B cell (primary cell): ENCODE data around the gene ZNF614. TPM values are rescaled to one million over a fixed set of nuclear protein-coding genes. Genes with fewer than 3 reads are reported as not detected.

Source experiments
- ATAC-seq: fragments of 200-7000 bp; cut with Tn5 transposase; one replicate; pipeline ENCODE4 v1.10.0; 2021; ENCODE audit warnings: low read depth, mild to moderate bottlenecking, moderate number of reproducible peaks, moderate library complexity
- CTCF ChIA-PET: fragments of 350-600 bp; sonication (Branson Sonifier 250); formaldehyde crosslinking; loops from one replicate; lab custom pipeline; 2021; ENCODE audit warnings: antibody characterized with exemption, inconsistent platforms; lab: Charles Lee
- POLR2A ChIA-PET: fragments of 350-600 bp; sonication (Branson Sonifier 250); formaldehyde crosslinking; loops from one replicate; lab custom pipeline; 2021; ENCODE audit warnings: antibody characterized with exemption; lab: Charles Lee
- DNase-seq: peaks from one replicate; pipeline ENCODE4 v3.0.0; 2013
- H2AFZ ChIP-seq: 2 replicates; pipeline ENCODE4 v1.6.1; 2012; ENCODE audit warnings: mild to moderate bottlenecking, low read depth, low read length; ENCODE audit not compliant: insufficient read depth, poor library complexity, severe bottlenecking
- H3K27ac ChIP-seq, 2 donors: 1 replicate in 1 of 2; 2 replicates in 1 of 2; pipeline ENCODE4 v1.5.1; 2012 to 2013; ENCODE audit warnings: low read length in 2 of 2, mild to moderate bottlenecking in 2 of 2, moderate library complexity in 1 of 2
- H3K27me3 ChIP-seq, 4 experiments: fragments of 200-600 bp in 1 of 4; sonication (generic) in 1 of 4; replicated peaks in 1 of 4; 1 replicate in 2 of 4; 2 replicates in 2 of 4; pipeline versions ENCODE4 v1.6.1 to v1.7.0; 2013 to 2016; ENCODE audit warnings: low read length in 3 of 4, mild to moderate bottlenecking in 2 of 4, mixed read lengths in 1 of 4, moderate library complexity in 1 of 4; ENCODE audit not compliant: insufficient read depth in 4 of 4, control insufficient read depth in 3 of 4; ENCODE audit errors: control extremely low read depth in 1 of 4
- H3K36me3 ChIP-seq, 2 experiments: replicated peaks in 1 of 2; 1 replicate in 1 of 2; 2 replicates in 1 of 2; pipeline versions ENCODE4 v1.6.1 to v1.7.1; 2013; ENCODE audit warnings: low read length in 1 of 2; ENCODE audit not compliant: insufficient read depth in 2 of 2, control insufficient read depth in 1 of 2; ENCODE audit errors: control extremely low read depth in 1 of 2, extremely low read depth in 1 of 2
- H3K4me1 ChIP-seq, 2 donors: fragments of 200-600 bp in 1 of 2; sonication (generic) in 1 of 2; 1 replicate in 1 of 2; 2 replicates in 1 of 2; pipeline versions ENCODE4 v1.5.1 to v1.6.1; 2013 to 2017; ENCODE audit warnings: low read length in 2 of 2; ENCODE audit not compliant: control insufficient read depth in 2 of 2, insufficient read depth in 2 of 2
- H3K4me2 ChIP-seq: replicated peaks from 2 replicates; pipeline ENCODE3; 2012; ENCODE audit warnings: mild to moderate bottlenecking, low read depth, low read length; ENCODE audit not compliant: poor library complexity, severe bottlenecking
- H3K4me3 ChIP-seq, 5 experiments: fragments of 200-600 bp in 1 of 5; sonication (generic) in 1 of 5; 1 replicate in 3 of 5; 2 replicates in 2 of 5; pipeline versions ENCODE4 v1.5.1 to v1.7.0; 2011 to 2016; ENCODE audit warnings: low read length in 4 of 5, mild to moderate bottlenecking in 4 of 5, low read depth in 2 of 5, control low read depth in 1 of 5, moderate library complexity in 1 of 5; ENCODE audit not compliant: insufficient read depth in 1 of 5; ENCODE audit errors: control extremely low read depth in 1 of 5, extremely low read depth in 1 of 5
- H3K79me2 ChIP-seq: fragments of 200-600 bp; sonication (generic); one replicate; pipeline ENCODE4 v1.6.0; 2016; ENCODE audit warnings: low read length; ENCODE audit not compliant: control insufficient read depth, insufficient read depth
- H3K9ac ChIP-seq: fragments of 200-600 bp; sonication (generic); 2 replicates; pipeline ENCODE4 v1.6.1; 2017; ENCODE audit warnings: mild to moderate bottlenecking, low read length, moderate library complexity
- H3K9me3 ChIP-seq, 3 donors: one replicate each; pipeline versions ENCODE4 v1.6.1 to v1.7.1; 2013; ENCODE audit warnings: low read length in 2 of 3; ENCODE audit not compliant: control insufficient read depth in 2 of 3, insufficient read depth in 1 of 3; ENCODE audit errors: control extremely low read depth in 1 of 3
- H4K20me1 ChIP-seq: 2 replicates; pipeline ENCODE4 v1.6.0; 2012; ENCODE audit warnings: mild to moderate bottlenecking, low read length; ENCODE audit not compliant: insufficient read depth, control insufficient read depth, poor library complexity, severe bottlenecking
- H3K27ac Mint-ChIP-seq: one replicate; pipeline ENCODE4 v1.8.0; 2021; ENCODE audit warnings: mixed read lengths
- H3K27me3 Mint-ChIP-seq: one replicate; pipeline ENCODE4 v1.8.0; 2021; ENCODE audit warnings: mixed read lengths
- H3K4me1 Mint-ChIP-seq: one replicate; pipeline ENCODE4 v1.8.0; 2021; ENCODE audit warnings: mixed read lengths
- H3K4me3 Mint-ChIP-seq: one replicate; pipeline ENCODE4 v1.8.0; 2021; ENCODE audit warnings: mixed read lengths
- H3K9me3 Mint-ChIP-seq: one replicate; pipeline ENCODE4 v1.8.0; 2022; ENCODE audit warnings: mixed read lengths; ENCODE audit not compliant: insufficient read depth
- CTCF ChIP-seq: fragments of 200-600 bp; IDR thresholded peaks from one replicate; pipeline ENCODE4 v1.8.0; 2022; ENCODE audit warnings: antibody characterized with exemption, mild to moderate bottlenecking
- EZH2 ChIP-seq: IDR thresholded peaks from 2 replicates; pipeline ENCODE4 v1.6.1; 2012; ENCODE audit warnings: borderline replicate concordance, low read depth, mild to moderate bottlenecking, moderate library complexity, low read length; ENCODE audit not compliant: insufficient read depth, poor library complexity, severe bottlenecking
- WGBS: methylation state at CpG from one replicate; pipeline ENCODE4 v1.1.5; 2013; ENCODE audit warnings: missing lambda C conversion rate; ENCODE audit not compliant: insufficient coverage; 5-methylcytosine and 5-hydroxymethylcytosine counted together
- intact Hi-C: fragments of 100-400 bp; cut with micrococcal nuclease; formaldehyde crosslinking; loops from one replicate; pipeline ENCODE4 v1.10.0; 2022
- polyA plus RNA-seq: library from polyadenylated mRNA; depleted of rRNA; stranded (reverse); fragments of >200 nt; gene quantifications from 2 replicates; pipeline ENCODE4 v1.2.3, GENCODE V29; 2012
- total RNA-seq, 2 donors: library from RNA; stranded (reverse); fragments of 120-200 nt in 1 of 2; gene quantifications; 1 replicate in 1 of 2; 2 replicates in 1 of 2; pipeline versions ENCODE4 v1.2.3 to v1.2.4, GENCODE V29; 2013 to 2022

The ZNF614 gene
- total and polyA plus RNA-seq, 2 donors (not counting 1 experiment from before 2014, with no cell fraction given) = 3.5 to 14.3 TPM

DNA sequence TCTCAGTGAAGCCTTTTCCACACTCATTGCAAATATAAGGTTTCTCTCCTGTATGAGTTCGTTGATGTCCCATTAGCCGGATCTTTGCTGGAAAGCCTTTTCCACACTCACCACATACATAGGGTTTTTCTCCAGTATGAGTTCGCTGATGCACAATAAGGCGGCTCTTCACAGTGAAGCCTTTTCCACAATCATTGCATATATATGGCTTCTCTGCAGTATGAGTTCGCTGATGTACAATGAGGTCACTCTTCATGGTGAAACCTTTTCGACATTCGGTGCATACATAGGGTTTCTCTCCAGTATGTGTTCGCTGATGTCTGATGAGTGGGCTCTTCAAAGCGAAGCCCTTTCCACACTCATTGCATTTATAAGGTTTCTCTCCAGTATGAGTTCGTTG lies 34.8 kb downstream of the ZNF614 start:
- Histone ChIP-seq H3K79me2 (no peaks in the 10 kb centered on the region), H2AFZ (no peak overlapping the region), H3K27me3 (no peaks in the 10 kb centered on the region), H4K20me1 (no peaks in the 10 kb centered on the region), H3K27ac (no peak overlapping the region), H3K4me2 (no peak overlapping the region), H3K4me3 (peak overlapping the region in 1 of 5 experiments; percentile 11), H3K36me3 (peaks cover 29 to 37% of the 10 kb centered on the region in 2 experiments), H3K9ac (no peak overlapping the region), H3K4me1 (no peaks in the 10 kb centered on the region), H3K9me3 (peaks cover 46 to 79% (median 48%) of the 10 kb centered on the region in 3 donors)
- TF ChIP-seq CTCF = no peak
- TF ChIP-seq EZH2 = no peak
- ChIA-PET POLR2A (no interaction called here), CTCF (no interaction called here)
- Mint-ChIP-seq H3K27me3 (no peaks in the 10 kb centered on the region), H3K9me3 (peaks cover 28% of the 10 kb centered on the region), H3K27ac (no peak overlapping the region), H3K4me3 (no peak overlapping the region), H3K4me1 (no peaks in the 10 kb centered on the region)
- 91% methylated on average over 6 of the region's 10 CpGs for WGBS
- no peak for ATAC-seq
- DNase-seq = no peak
- intact Hi-C loops = no loop called here
